A549 treated with DMSO at 1 μM for 4 hours (cell line): ENCODE results near the gene KRT33B. TPM values are rescaled to one million over a fixed set of nuclear protein-coding genes. Genes with fewer than 3 reads are reported as not detected.

Experiments used
- total RNA-seq: library from RNA; stranded (reverse); fragments of 200-300 nt; extraction: Qiagen RNA extraction; gene quantifications from 5 replicates; pipeline ENCODE4 v1.2.3, GENCODE V29; 2022; ENCODE audit warnings: low read depth

The KRT33B gene
- 0.07 to 0.28 TPM (median 0.15 TPM) in 3 of 5 replicates, not detected in the others for total RNA-seq

DNA sequence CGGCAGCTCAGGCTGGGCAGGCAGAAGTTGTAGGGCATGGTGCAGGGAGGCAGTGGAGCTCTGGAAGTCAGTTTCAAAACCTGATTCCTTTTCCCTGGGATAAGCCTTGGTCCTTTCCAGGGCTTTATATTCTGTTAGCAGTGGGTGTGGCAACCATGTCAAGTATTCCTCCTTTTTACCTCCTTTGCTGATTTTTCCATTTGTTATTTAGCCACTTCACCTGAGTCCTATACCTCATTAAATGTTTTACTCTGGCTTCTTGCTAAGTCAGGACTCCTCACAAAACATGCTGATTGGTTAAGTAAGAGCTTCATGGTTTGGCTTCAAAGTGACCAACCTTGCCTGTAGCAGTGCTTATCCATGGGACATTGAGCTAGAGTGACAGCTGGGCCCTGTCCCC is at the start of gene KRT33B:
Gene KRT33B, minus strand, starts transcription at position 101 of the 400 bp plus-strand sequence. Its CDS starts 63 bp downstream, at position 38.

GRCh38 chr17:41396996-41397660 is 27.5 kb upstream of the KRT33B start, which contains the start of gene KRT31:
Gene KRT31, minus strand, starts transcription at chr17:41397608. Its CDS starts 69 bp downstream, at chr17:41397539.

DNA sequence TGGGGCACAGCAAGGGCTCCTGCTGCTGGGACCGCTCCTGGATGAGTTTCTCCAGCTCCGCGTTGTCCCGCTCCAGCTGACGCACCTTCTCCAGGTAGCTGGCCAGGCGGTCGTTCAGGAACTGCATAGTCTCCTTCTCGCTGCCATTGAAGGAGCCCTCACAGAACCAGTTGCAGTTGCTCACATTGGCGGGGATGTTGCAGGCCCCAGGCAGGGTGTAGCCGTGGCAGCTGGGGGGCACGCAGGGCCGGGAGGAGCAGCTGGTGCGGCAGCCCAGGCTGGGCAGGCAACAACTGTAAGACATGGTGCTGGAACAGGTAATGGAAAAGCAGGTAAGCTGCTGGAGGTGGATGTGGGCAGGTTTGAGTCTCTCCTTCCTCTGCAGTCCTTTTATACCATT is 12.3 kb upstream of the KRT33B start, which contains the start of gene KRT34:
Gene KRT34, minus strand, starts transcription at position 364 of the 400 bp plus-strand sequence. Its CDS starts 60 bp downstream, at position 304.

GRCh38 chr17:41350381-41350878 is 19.2 kb downstream of the KRT33B start, which contains the start of gene KRT33A:
Gene KRT33A, minus strand, starts transcription at chr17:41350828. Its CDS starts 61 bp downstream, at chr17:41350767.

DNA sequence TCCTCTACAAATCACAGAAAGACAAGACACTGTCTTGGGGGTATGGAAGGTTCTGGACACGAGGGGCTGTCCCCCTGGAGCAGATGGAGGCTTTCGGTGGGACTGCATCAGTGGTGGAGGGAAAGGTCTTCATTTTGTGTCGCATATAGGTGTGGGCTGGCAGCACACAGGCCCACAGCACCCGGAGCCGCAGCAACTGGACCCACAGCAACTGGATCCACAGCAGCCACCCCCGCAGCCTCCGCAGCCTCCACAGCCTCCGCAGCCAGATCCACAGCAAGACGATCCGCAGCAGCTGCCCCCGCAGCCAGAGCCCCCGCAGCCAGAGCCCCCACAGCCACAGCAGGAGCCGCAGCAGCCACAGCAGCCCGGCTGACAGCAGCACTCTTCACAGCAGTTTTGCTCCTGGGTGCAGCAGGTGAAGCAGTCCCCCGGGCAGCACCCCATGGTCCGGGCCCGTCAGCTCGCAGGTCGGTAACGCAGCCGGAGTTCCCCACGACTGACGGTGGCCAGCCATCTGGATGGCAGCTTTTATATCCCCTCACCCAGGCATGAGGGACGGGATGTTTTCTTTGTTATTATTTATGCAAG is 54.3 kb downstream of the KRT33B start, which contains the start of gene KRTAP17-1:
Gene KRTAP17-1, minus strand, starts transcription at position 507 of the 591 bp plus-strand sequence. Its CDS starts 60 bp downstream, at position 447.

Other genes starting within 250 kb of the KRT33B start
- gene KRTAP4-12, start 245.6 kb downstream of the KRT33B start, total RNA-seq: not detected in 5 replicates
- not detected in 5 replicates for gene KRTAP4-6, start 229.3 kb downstream of the KRT33B start, total RNA-seq
- gene KRTAP4-5, start 220.0 kb downstream of the KRT33B start, total RNA-seq: not detected in 5 replicates
- gene KRTAP4-4, start 209.1 kb downstream of the KRT33B start, total RNA-seq: not detected in 5 replicates
- not detected in 5 replicates for gene KRTAP4-3, start 201.6 kb downstream of the KRT33B start, total RNA-seq
- gene KRTAP4-2, start 191.6 kb downstream of the KRT33B start, total RNA-seq: not detected in 5 replicates
- 0.15 to 0.30 TPM (median 0.20 TPM) in 4 of 5 replicates, not detected in the other for gene KRTAP4-1, start 184.9 kb downstream of the KRT33B start, total RNA-seq
- not detected in 5 replicates for gene KRTAP9-1, start 179.9 kb downstream of the KRT33B start, total RNA-seq
- not detected in 5 replicates for gene KRTAP9-2, start 143.2 kb downstream of the KRT33B start, total RNA-seq
- gene KRTAP9-3, start 137.4 kb downstream of the KRT33B start, total RNA-seq: not detected in 5 replicates
- gene KRTAP9-8, start 131.8 kb downstream of the KRT33B start, total RNA-seq: not detected in 5 replicates
- gene KRTAP9-4, start 120.1 kb downstream of the KRT33B start, total RNA-seq: not detected in 5 replicates
- gene KRTAP9-9, start 114.4 kb downstream of the KRT33B start, total RNA-seq: not detected in 5 replicates
- gene KRTAP9-6, start 104.4 kb downstream of the KRT33B start, total RNA-seq: not detected in 5 replicates
- not detected in 5 replicates for gene KRTAP9-7, start 94.1 kb downstream of the KRT33B start, total RNA-seq
- not detected in 5 replicates for gene KRTAP29-1, start 67.0 kb downstream of the KRT33B start, total RNA-seq
- gene KRTAP16-1, start 60.5 kb downstream of the KRT33B start, total RNA-seq: not detected in 5 replicates
- gene KRTAP17-1, start 54.1 kb downstream of the KRT33B start, total RNA-seq: not detected in 5 replicates
- not detected in 5 replicates for gene KRT33A, start 19.0 kb downstream of the KRT33B start, total RNA-seq
- 0.29 to 0.53 TPM (median 0.49 TPM) in 5 replicates for gene KRT34, start 12.5 kb upstream of the KRT33B start, total RNA-seq
- gene KRT31, start 27.8 kb upstream of the KRT33B start, total RNA-seq: not detected in 5 replicates
- gene KRT37, start 54.8 kb upstream of the KRT33B start, total RNA-seq: not detected in 5 replicates
- gene KRT38, start 71.2 kb upstream of the KRT33B start, total RNA-seq: not detected in 5 replicates
- not detected in 5 replicates for gene KRT32, start 97.6 kb upstream of the KRT33B start, total RNA-seq
- not detected in 5 replicates for gene KRT35, start 111.3 kb upstream of the KRT33B start, total RNA-seq
- gene KRT36, start 120.1 kb upstream of the KRT33B start, total RNA-seq: not detected in 5 replicates
- 0.08 to 0.19 TPM (median 0.16 TPM) in 4 of 5 replicates, not detected in the other for gene KRT13, start 135.8 kb upstream of the KRT33B start, total RNA-seq
- gene KRT15, start 149.1 kb upstream of the KRT33B start, total RNA-seq: 2.6 to 6.5 TPM (median 5.1 TPM) in 5 replicates
- 41.3 to 68.5 TPM (median 54.7 TPM) in 5 replicates for gene KRT19, start 158.5 kb upstream of the KRT33B start, total RNA-seq
- gene KRT9, start 202.2 kb upstream of the KRT33B start, total RNA-seq: not detected in 5 replicates
- gene KRT14, start 217.1 kb upstream of the KRT33B start, total RNA-seq: 0.08 to 0.36 TPM (median 0.15 TPM) in 4 of 5 replicates, not detected in the other
- 0.27 to 0.88 TPM (median 0.77 TPM) in 5 replicates for gene KRT16, start 243.0 kb upstream of the KRT33B start, total RNA-seq